ENCODE results near the gene GRIA1. TPM values are rescaled to one million over a fixed set of nuclear protein-coding genes. Genes with fewer than 3 reads are reported as not detected.

Gene GRIA1
- total and polyA plus RNA-seq, 10 of the 15 experiments (the other 5 are each of a cell fraction or from before 2014, with no cell fraction given), result 0.04 to 0.18 (median 0.04) TPM; not detected in 7

GRCh38 chr5:153630546-153630945 lies 140.1 kb downstream of the GRIA1 start:
- ChIA-PET RAD21 (ENCODE audit: unreplicated experiment) (no interaction called here), POLR2A (no interaction called here), CTCF (no interaction called here), SMC1A (ENCODE audit: uncharacterized antibody, unreplicated experiment) (interaction anchor here (0.6 to 1.2 kb wide), 2 partner anchors 10 to 28 kb away, joined by 3 to 4 read pairs; no protein-coding TSS in a partner anchor)
- no peaks in the 10 kb centered on the region for H3K36me3 ChIP-seq (ENCODE audit: control insufficient read depth in 2 of 2, insufficient read depth in 2 of 2, low read length in 1 of 2)
- H3K4me3 ChIP-seq, result no peak overlapping the region
- no peaks in the 10 kb centered on the region for H3K27me3 ChIP-seq (replicated peaks in 1 of 2; ENCODE audit: control insufficient read depth in 2 of 2, insufficient read depth in 2 of 2, low read length in 1 of 2)
- in situ Hi-C loops (cut with MboI), result no loop called here
- BruUV-seq (replicated peaks), result no TSS peak
- H3K9me3 ChIP-seq (replicated peaks; ENCODE audit: control insufficient read depth, insufficient read depth, low read length), result no peaks in the 10 kb centered on the region
- H2AFZ ChIP-seq (ENCODE audit: control insufficient read depth, low read depth, low read length), result no peak overlapping the region
- no peak overlapping the region for H3K4me2 ChIP-seq (ENCODE audit: control insufficient read depth, insufficient read depth)
- H3K9ac ChIP-seq (ENCODE audit: control insufficient read depth, insufficient read depth, low read length), result no peak overlapping the region
- H3K27ac ChIP-seq (ENCODE audit: control insufficient read depth, insufficient read depth), result no peak overlapping the region
- H4K20me1 ChIP-seq (ENCODE audit: control insufficient read depth, insufficient read depth), result no peaks in the 10 kb centered on the region; the same call in 1 of the 2 replicates
- DNase-seq (ENCODE audit: low read depth, low spot score) (no peak), FAIRE-seq (no peak), ATAC-seq (no peak)
- H3K4me1 ChIP-seq (ENCODE audit: control insufficient read depth, insufficient read depth, low read length), result no peaks in the 10 kb centered on the region
- intact Hi-C loops (cut with micrococcal nuclease; ENCODE audit: unreplicated experiment), result no loop called here
- H3K79me2 ChIP-seq (ENCODE audit: control insufficient read depth, insufficient read depth, low read length), result no peaks in the 10 kb centered on the region
- no peak for TF ChIP-seq BMI1 (IDR thresholded peaks at IDR 0.05; ENCODE audit: borderline replicate concordance)
- TF ChIP-seq MTA2 (IDR thresholded peaks at IDR 0.05; ENCODE audit: low read depth), result no peak
- no peak for TF ChIP-seq CHD4 (IDR thresholded peaks at IDR 0.05)
- no peak for TF ChIP-seq JUNB (IDR thresholded peaks at IDR 0.05)
- no peak for TF ChIP-seq EZH2 (IDR thresholded peaks at IDR 0.05; ENCODE audit: borderline replicate concordance, control insufficient read depth, low read depth, low read length)
- no peak for TF ChIP-seq RELA (IDR thresholded peaks at IDR 0.05; ENCODE audit: borderline replicate concordance, partially characterized antibody)
- no peak for TF ChIP-seq IRF5 (IDR thresholded peaks at IDR 0.05; ENCODE audit: borderline replicate concordance)
- TF ChIP-seq ELK1 (IDR thresholded peaks at IDR 0.05; ENCODE audit: low read depth, low read length), result no peak
- TF ChIP-seq ZNF592 (IDR thresholded peaks at IDR 0.05), result no peak
- TF ChIP-seq FOXK2 (IDR thresholded peaks at IDR 0.05), result no peak
- no peak for TF ChIP-seq RFX5 (IDR thresholded peaks at IDR 0.05; ENCODE audit: low read depth, low read length)
- TF ChIP-seq GABPA (IDR thresholded peaks at IDR 0.05; ENCODE audit: low read depth), result no peak
- no peak for TF ChIP-seq HDAC6 (IDR thresholded peaks at IDR 0.05; ENCODE audit: unreplicated experiment)
- TF ChIP-seq SMC3 (IDR thresholded peaks at IDR 0.05; ENCODE audit: borderline replicate concordance, low read length), result no peak
- TF ChIP-seq CBX3 (IDR thresholded peaks at IDR 0.05; ENCODE audit: borderline replicate concordance, low read depth), result no peak
- no peak for TF ChIP-seq IKZF2 (IDR thresholded peaks at IDR 0.05)
- no peak for TF ChIP-seq JUND (IDR thresholded peaks at IDR 0.05; ENCODE audit: low read depth, low read length)

All from GM12878 (cell line).